GM21528 (cell line): Measurements from ENCODE around the gene ITPR1.

Experiments used
- ATAC-seq: cut with Tn5 transposase; IDR thresholded peaks from one replicate; pipeline ENCODE4 v1.9.1; 2021; ENCODE audit warnings: mild to moderate bottlenecking, moderate library complexity; ENCODE audit not compliant: unreplicated experiment, low FRiP score

Gene ITPR1

DNA sequence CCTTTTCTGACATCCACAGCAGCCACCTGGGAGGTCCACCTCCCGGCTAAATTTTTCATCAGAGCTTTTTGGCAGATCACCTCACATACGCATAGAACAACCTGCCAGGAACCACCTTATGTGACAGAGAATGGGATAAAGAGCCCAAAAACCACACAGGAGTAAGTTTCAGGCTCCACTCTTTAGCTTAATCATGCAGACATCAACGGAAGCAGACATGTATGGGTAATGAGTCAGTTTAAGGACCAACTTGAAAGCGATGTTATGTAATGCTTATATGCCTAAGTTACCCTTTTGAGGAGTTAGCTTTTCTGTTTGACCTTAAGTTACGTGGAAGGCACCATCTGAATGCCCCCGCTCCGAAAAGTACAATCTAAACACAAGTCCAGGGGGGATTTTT, 302.8 kb downstream of the ITPR1 start:
- no peak for ATAC-seq

DNA sequence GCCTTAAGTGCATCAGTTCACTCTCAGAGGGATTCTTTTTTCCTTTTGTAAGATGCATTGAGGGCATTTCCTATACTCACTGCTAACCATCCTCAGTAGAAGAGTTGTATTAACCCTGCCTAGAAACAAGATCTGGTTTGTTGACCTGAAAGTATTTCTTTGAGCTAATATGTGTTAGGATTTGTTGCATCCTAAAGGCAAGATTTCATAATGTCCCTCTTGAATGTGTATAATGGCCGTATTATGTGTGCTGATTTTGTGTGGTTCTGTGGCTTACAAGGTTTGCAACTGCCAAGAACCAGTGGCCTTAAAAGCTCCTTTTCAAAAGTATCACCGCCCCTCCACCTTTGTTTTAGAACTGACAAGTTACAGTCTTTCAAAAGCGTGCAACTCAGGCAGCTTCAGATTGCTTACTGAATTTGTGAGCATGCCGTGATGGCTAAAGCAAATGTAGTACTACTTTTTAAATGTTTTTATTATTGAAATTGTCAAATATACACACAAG, 304.1 kb downstream of the ITPR1 start:
- no peak for ATAC-seq

DNA sequence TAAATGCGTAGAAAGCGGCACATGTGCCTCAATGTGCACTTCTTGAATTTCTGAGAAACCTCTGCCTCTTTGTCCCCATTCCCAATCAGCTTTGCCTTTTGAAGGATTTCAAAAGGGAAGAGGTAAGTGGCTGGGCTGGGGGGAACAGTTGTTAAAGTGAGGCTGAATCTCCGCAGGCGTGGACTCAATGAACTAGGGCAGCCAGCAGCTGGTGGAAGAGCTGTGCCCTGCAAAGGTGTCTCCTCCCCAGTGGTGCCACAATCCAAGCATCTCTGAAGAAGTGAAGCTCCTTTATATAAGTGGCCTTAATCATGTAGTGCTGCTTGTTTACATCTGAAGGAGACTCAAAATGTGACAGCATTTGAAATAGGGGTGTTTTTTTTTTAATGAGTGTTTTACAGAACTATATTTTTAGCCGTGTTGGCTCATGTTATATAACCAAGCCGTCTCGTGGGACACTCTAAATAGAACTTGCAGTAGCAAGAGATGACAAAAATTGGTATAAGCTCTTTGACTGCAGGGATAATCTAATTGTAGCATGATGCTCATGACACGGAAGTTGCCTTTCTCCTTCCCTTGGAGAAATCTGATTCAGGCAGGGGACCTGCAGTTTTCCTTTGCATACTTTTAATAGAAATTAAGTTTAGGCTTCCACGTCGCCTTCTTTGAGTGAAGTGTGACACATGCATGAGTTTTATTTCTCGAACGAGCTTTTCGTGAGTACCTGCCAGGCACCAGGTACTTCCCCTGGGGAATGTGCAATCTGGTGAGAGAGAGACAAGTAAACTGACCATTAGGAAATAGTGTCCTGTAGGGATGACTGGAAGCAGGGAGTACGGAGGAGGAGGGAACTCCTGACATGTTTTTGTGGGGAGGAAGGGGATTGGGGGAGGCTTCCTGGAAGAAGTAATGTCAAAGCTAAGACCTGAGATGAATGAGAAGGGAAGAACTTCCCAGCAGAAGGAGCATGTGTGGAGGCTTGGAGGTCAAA, 306.4 kb downstream of the ITPR1 start:
- no peak for ATAC-seq

DNA sequence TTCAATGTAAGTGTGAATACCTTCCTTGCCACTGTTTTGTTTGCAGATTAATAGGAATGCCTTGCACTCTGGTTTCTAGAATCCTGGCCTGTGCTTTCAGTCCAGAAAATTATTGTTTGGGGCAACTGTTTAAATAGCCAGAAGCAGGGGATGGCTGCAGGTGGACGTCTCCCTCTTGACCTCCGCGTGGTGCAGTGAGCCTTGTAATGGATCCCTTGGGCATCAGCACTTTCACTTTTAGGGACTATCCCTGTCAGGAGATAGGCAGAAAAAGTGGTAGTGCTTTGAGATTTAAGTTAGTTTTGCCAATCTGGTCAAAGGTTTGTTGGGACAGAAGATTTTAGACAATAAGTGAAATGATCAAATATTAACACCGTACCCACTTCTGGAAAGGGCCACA, 307.4 kb downstream of the ITPR1 start:
- no peak for ATAC-seq

DNA sequence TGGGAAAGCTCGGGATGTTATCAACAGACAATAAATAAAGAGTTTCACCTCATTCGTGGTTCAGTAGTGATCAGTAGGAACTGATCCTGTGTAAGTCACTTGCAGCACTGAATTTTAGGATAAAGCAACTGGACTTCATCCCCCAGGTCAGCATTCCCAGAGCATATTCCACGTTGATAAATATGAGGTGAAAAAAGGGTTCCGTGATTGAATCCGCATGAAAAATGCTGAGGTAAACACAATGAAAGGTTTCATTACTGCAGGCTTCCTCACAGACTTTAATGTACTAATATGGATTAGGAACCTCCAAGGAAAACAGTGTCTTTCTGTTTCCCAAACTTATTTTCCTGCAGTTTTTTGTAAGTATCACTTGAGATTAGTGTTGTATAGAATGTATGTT, 308.7 kb downstream of the ITPR1 start:
- ATAC-seq = no peak

DNA sequence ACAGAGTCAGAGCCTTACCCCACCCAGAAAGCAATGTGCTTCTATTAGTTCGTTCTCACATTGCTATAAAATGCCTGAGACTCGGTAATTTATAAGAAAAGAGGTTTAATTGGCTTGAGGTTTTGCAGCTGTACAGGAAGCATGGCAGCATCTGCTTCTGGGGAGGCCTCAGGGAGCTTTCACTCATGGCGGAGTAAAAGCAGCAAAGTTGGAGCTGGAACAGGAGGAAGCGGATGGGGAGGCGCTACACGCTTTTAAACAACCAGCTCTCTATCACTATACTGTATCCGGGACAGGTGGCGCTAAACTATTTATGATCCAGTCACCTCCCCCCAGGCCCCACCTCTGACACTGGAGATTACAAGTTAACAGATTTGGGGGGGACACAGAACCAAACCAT, 309.8 kb downstream of the ITPR1 start:
- ATAC-seq = no peak

DNA sequence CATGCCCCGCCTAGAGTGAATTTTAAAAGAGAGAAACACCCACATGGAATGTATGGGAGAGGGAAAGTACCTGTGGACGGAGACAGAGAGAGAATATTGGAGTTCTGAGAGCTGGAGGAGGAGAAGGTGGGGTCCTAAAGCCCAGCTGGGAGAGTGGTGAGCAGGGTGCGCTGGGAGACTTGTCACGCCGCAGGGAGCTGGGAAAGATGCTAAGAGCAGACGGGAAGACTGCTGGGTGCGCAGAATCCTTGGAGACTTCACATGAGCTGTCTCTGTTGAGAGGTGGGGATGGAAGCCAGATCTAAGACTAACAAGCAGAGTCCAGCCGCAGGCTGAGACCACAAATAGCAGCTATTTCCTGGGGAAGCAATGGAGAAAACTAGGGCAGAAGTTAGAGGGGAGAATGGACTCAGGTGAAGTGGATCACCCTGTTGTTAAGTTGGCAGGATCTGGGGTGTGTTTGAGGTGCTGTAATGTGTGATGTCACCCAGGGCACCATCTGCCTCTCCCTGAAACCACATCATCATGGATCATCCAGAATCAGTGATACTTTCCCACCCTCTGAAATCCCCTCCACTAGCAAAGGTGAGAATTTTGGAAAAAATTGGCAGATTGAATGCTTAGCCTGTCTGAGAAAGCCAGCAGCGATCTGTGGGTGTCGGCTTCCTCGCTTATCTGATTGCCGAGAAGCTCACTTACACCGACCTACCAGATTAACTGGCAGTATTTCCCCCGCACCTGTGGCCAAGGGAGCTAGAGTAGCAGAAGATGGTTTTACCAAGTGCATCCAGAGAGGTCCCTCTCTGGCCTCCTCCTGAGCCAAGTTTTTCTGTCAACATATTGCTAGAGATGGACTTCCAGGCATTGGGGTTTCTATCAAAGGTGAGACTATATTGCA, 311.3 kb downstream of the ITPR1 start:
- ATAC-seq = no peak

DNA sequence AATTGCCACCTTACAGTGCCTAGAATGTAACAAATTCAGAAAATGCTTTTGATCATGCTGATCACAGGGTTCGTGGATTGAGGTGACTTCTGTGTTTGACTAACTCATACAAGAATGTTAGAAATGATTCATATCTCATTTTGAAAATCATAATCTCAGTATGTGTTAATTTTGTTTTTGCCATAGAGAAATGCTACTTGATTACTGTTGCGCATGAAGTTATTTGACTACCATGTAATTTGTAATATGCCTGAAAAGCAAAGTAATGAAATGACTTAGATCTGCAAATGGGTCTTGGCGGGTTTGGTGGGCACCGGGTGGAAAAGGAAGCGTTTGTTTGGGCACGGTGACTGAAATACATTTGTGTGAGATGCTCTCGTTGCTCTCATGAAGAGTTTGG, 312.5 kb downstream of the ITPR1 start:
- no peak for ATAC-seq

DNA sequence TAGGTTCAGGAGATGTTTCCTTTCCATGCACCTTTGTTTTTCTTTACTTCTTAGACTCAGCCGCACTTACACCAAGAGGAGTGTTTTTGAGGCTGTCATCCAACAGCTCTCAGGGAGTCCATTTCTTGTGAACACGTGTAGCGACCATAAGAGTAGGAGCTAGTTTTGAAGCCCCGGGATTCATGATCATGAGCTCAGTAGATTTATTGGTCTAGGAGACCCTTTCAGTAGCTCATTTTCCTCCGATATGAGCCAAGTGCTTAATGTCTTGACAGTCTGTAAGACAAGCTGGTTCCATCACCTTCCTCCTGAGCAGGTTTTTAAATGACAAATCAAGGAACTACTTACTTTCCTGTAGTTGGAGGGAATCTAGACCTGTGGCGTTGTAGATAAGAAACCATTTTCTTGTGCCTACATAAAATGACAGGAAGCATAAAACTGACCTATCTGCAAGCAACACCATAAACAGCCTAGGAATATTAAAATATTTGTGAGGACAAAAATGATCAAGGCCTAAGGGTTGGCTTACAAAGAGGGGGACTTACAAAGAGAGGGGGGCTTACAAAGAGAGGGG, 313.5 kb downstream of the ITPR1 start:
- no peak for ATAC-seq

DNA sequence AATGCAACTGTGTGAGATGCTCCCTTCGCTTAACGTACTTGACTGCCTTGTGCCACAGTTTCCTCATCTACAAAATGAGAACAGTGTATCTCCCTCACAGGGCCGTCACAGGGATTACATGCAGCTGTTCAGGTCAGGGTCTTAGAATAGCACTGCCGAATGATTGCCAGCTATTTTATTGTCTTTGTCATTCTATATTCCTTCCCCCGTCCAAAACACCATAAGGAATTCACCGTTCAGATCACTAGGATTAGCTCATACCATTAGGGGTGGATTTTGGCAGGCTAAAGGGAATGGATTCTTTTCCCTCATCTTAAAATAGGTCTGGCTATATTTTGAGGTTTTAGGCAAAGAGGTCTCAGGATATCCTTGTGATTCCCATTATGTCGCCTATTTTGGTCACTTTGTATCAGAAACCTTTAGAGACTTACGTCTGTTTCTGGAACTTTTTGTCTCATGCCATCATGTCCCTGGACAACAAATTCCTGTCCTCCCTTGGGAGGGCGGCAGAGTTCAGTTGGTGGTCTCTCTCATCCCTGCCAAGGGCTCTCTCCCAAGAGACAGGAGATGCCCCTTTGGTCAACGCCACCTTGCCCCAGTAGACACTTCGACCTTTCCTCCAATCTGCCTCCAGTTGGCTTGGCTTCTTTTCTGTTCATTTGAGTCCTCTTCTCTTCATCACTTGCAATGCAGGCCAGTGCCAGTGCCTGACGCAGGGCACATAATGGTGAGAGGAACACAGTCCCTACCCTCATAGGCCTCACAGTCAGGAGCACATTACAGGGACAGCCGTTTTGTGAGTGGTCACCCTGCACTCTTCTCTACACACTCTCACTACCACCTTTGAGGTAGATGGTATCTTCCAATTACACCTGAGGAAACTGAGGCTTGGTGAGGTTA, 314.5 kb downstream of the ITPR1 start:
- ATAC-seq = no peak

DNA sequence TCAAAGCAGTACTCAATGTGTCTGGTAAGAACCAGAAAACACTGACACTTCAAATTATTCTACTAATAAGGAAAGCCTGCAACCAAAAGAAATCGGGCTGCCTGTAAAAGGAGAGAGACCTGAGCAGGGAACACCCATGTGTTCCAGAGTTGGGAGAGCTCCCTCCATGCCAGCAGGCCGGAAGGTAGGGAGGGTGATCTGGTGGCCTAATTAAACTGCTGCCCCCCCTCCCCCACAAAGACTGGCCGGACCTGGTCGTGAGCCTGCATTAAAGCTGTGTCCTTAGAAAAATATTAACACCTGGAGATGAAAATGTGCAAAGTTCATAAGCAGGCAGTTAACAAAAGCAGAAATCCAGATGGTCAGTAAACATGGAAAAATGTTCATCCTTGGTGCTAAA, 315.5 kb downstream of the ITPR1 start:
- ATAC-seq = no peak

DNA sequence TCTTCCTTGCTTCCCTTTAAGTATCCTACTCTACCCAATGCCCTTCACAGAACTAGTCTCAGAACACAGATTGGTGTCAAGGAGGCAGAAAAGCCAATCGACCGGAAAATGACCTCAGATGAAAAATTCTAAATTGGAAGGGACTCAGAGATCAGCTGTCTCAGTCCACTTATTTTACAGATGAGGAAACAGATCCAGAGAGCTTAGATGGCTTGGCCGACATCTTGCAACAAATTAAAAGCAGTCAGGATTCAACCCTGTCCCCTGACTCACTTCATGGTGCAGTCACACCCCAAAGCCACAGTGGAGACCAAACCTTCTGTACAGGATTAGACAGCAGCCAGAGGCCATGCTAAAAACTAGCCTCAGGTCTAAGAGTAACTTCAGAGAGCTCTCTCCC, 316.8 kb downstream of the ITPR1 start:
- ATAC-seq = no peak

DNA sequence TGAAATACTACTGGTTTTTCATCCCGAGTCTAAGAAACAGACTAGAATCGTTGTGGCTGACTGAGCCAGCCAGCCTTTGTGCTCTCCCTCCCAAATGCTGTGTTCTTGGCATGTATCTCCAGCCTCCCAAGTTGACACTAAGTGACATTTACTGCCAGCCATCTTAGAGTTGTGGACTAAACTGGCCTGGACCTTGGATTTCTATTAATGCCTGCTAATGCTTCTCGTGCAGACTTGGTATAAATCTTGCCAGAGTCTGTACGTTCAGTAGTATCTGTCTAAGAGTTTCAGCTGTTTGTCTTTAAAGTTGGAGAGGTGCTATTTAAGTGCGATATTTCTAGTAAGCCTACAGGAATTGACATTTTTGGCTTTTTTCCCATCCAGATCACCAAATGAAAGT, 319.4 kb downstream of the ITPR1 start:
- ATAC-seq = no peak

DNA sequence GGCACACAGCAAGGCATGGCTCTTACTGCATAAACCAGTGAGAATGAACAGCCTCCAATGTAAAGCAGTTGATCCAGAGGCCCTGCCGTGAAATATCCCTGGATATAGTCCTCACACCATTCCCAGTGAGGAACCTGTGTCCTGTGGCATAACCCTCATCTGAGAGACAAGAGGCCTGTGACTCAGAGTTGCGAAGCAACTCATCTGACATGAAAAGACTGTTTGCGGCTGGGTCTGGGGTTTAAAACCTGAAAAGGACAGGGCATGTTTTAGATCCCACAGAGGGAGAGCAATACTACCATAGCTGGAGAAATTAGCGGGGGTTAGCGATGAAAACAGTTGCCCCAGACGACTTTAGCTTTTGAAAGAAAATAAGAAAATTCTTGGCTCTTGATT, 320.8 kb downstream of the ITPR1 start:
- ATAC-seq = no peak

DNA sequence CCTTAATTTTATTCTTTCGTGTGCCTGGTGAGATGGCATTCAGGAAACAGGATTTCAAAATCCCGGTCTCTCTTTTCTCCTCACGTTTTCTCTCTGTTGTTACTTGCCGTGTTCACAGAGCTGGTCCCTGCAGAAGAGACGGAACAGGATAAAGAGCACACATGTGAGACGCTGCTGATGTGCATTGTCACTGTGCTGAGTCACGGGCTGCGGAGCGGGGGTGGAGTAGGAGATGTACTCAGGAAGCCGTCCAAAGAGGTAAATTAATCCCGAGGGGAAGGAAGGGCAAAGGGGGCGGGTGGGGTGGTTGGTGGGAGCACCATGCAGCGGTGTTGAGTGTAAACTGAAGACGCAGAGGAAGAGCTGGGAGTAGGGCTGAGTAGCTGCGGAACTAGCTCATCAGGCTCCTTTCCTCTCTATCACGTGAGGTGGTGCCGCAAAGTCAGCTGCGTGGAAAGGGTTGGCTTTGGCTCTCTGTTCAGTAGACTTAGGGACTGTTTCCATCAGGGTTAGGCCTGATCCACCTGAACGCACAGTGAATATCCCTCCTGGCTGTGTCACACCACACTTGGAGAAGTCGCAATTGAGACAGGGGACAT, 321.3 kb downstream of the ITPR1 start:
- ATAC-seq = no peak

DNA sequence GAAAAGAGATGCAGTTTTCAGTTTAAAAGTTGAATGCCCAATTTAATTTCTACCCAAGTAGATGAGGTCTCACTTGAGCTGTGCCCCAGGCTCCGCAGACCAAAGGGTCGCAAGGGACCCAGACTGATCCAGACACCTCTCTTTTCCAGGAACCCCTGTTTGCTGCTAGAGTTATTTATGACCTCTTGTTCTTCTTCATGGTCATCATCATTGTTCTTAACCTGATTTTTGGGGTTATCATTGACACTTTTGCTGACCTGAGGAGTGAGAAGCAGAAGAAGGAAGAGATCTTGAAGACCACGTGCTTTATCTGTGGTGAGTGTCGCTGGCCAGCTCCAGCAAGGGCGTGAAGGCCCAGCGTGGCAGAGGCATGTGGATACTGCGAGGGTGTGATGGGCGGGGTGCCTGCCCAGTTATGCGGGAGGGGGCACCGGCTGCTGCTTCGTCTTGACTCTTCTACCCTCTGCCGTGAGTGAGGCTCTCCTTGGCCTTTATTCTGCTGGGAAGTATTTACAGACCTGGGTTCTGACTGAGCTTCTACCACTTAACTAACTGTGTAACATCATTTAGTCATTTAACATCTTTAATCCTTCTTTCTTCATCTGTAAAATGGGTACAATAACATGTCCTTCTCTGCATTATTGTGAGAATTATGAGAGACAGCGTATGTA, 321.9 kb downstream of the ITPR1 start:
- no peak for ATAC-seq

DNA sequence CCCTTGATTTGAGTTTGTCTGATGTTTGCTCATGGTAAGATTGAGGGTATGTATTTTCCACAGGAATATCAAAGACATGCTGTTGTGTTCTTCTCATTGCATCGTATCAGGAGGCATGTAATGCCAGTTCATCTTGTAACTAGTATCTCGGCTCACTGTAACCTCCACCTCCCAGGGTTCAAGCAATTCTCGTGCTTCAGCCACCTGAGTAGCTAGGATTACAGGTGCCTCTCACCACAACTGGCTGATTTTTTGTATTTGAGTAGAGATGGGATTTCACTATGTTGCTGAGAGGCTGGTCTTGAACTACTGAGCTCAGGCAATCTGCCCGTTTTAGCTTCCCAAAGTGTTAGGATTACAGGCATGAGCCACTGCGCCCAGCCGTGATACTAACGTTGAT, 323.2 kb downstream of the ITPR1 start:
- no peak for ATAC-seq

DNA sequence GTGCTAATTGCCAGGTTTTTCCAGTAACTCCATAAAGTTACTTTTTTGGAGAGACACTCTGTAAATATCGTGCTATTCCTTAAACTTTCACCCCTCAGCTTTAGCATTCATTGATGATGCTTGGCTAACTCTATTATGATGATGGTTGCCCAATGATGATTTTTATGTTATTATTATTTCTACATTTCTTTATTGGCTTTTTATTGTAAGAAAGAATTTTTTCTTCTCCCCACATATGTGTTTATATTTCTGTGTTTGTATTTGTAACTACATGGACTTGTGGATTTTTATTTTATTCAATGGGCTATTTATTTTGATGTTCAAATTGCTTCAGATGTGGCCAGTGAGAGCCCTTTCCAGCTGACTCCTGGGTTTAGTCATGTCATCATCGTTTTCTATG, 323.6 kb downstream of the ITPR1 start:
- ATAC-seq = no peak

DNA sequence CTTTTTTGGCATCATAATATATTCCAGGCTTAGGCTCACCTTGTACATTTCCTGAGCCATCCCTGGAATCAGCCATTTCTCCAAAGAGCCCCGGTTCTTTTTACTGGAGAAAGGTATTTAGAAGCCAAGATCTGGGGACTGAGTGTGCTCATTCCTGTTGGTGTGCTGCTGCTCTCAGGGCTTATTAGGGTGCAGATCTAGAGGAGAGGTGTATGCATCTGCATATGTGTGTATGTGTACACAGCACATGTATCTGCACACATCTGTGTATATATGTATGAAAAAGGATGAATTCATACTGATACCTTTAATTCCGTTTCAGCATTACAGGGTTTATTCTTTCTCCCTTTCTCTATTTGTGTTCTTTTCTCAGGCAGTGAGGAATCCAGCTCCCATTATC, 324.0 kb downstream of the ITPR1 start:
- no peak for ATAC-seq
